HG03280 (cell line): ENCODE measurements around the gene IL36A.

Source experiments
- ATAC-seq: cut with Tn5 transposase; IDR thresholded peaks from one replicate; pipeline ENCODE4 v1.9.1; 2021; ENCODE audit warnings: mild to moderate bottlenecking, moderate library complexity; ENCODE audit not compliant: unreplicated experiment

Gene IL36A

GRCh38 chr2:113046465-113046864, 41.2 kb downstream of the IL36A start:
- no peak for ATAC-seq

- ATAC-seq = no peak
Measured at GRCh38 chr2:113050921-113051895, 45.9 kb downstream of the IL36A start.

- no peak for ATAC-seq
Measured at GRCh38 chr2:113052396-113052917, 47.2 kb downstream of the IL36A start, which contains the start of gene IL36B. Gene IL36B (minus strand): TSS chr2:113052867.

- no peak for ATAC-seq
Measured at GRCh38 chr2:113053666-113054065, 48.4 kb downstream of the IL36A start.

- ATAC-seq = no peak
Measured at GRCh38 chr2:113054066-113054465, 48.8 kb downstream of the IL36A start.

- ATAC-seq = no peak
Measured at GRCh38 chr2:113056521-113056920, 51.3 kb downstream of the IL36A start.

- no peak for ATAC-seq
Measured at GRCh38 chr2:113057117-113057516, 51.9 kb downstream of the IL36A start.
